ENCODE measurements around the gene RNF144B. TPM values are rescaled to one million over a fixed set of nuclear protein-coding genes. Genes with fewer than 3 reads are reported as not detected.

The RNF144B gene
- total and polyA plus RNA-seq, 4 donors = 18.1 to 96.8 (median 59.5) TPM

GRCh38 chr6:18371656-18372055 is 15.5 kb upstream of the RNF144B start:
- Histone ChIP-seq H3K27me3 (ENCODE audit: control insufficient read depth in 3 of 3, insufficient read depth in 3 of 3, low read length in 2 of 3) (no peaks in the 10 kb centered on the region), H3K36me3 (ENCODE audit: control insufficient read depth in 4 of 4, insufficient read depth in 4 of 4, low read length in 4 of 4) (no peaks in the 10 kb centered on the region), H3K4me1 (ENCODE audit: control insufficient read depth in 5 of 5, insufficient read depth in 5 of 5, low read length in 5 of 5) (peaks cover 0 to 1% (median 0%) of the 10 kb centered on the region in 5 donors), H3K9ac (ENCODE audit: insufficient read depth in 1 of 2, low read length in 2 of 2) (no peak overlapping the region), H3K4me3 (no peak overlapping the region), H3K9me3 (ENCODE audit: control insufficient read depth in 4 of 4, insufficient read depth in 3 of 4, low read length in 3 of 4) (no peaks in the 10 kb centered on the region), H3K27ac (ENCODE audit: low read depth in 1 of 2, low read length in 1 of 2) (peak overlapping the region in 1 of 2 donors; percentile 27)
- DNase-seq (no peak), ATAC-seq (ENCODE audit: insufficient read depth, low FRiP score) (no peak)
- WGBS, 2 donors = 72 to 84% methylated on average over 2 of the region's 2 CpGs
- no peak for TF ChIP-seq CTCF (IDR thresholded peaks at IDR 0.05; ENCODE audit: control extremely low read depth, extremely low read depth)

GRCh38 chr6:18380158-18380836 is 6.9 kb upstream of the RNF144B start:
- Histone ChIP-seq H3K36me3 (ENCODE audit: control insufficient read depth in 4 of 4, insufficient read depth in 4 of 4, low read length in 4 of 4) (no peaks in the 10 kb centered on the region), H3K9ac (ENCODE audit: insufficient read depth in 1 of 2, low read length in 2 of 2) (no peak overlapping the region), H3K4me3 (no peak overlapping the region), H3K9me3 (ENCODE audit: control insufficient read depth in 4 of 4, insufficient read depth in 3 of 4, low read length in 3 of 4) (no peaks in the 10 kb centered on the region), H3K27ac (ENCODE audit: low read depth in 1 of 2, low read length in 1 of 2) (no peak overlapping the region), H3K27me3 (ENCODE audit: control insufficient read depth in 3 of 3, insufficient read depth in 3 of 3, low read length in 2 of 3) (peaks cover 0 to 2% (median 0%) of the 10 kb centered on the region in 3 donors), H3K4me1 (ENCODE audit: control insufficient read depth in 5 of 5, insufficient read depth in 5 of 5, low read length in 5 of 5) (peaks cover 0 to 10% (median 0%) of the 10 kb centered on the region in 5 donors)
- ATAC-seq (ENCODE audit: insufficient read depth, low FRiP score) (no peak), DNase-seq (no peak)
- TF ChIP-seq CTCF (IDR thresholded peaks at IDR 0.05; ENCODE audit: control extremely low read depth, extremely low read depth) = no peak
- WGBS, 2 donors = 74 to 84% methylated on average over 4 of the region's 4 CpGs

GRCh38 chr6:18380851-18381250 is 6.3 kb upstream of the RNF144B start:
- DNase-seq = no peak
- Histone ChIP-seq H3K27me3 (ENCODE audit: control insufficient read depth in 3 of 3, insufficient read depth in 3 of 3, low read length in 2 of 3) (peaks cover 0 to 2% (median 0%) of the 10 kb centered on the region in 3 donors), H3K9ac (ENCODE audit: insufficient read depth in 1 of 2, low read length in 2 of 2) (no peak overlapping the region), H3K27ac (ENCODE audit: low read depth in 1 of 2, low read length in 1 of 2) (no peak overlapping the region), H3K4me1 (ENCODE audit: control insufficient read depth in 5 of 5, insufficient read depth in 5 of 5, low read length in 5 of 5) (peaks cover 0 to 10% (median 0%) of the 10 kb centered on the region in 5 donors), H3K4me3 (no peak overlapping the region), H3K9me3 (ENCODE audit: control insufficient read depth in 4 of 4, insufficient read depth in 3 of 4, low read length in 3 of 4) (no peaks in the 10 kb centered on the region), H3K36me3 (ENCODE audit: control insufficient read depth in 4 of 4, insufficient read depth in 4 of 4, low read length in 4 of 4) (no peaks in the 10 kb centered on the region)
- no peak for ATAC-seq (ENCODE audit: insufficient read depth, low FRiP score)
- WGBS, 2 donors = 93 to 95% methylated on average over 4 of the region's 4 CpGs
- TF ChIP-seq CTCF (IDR thresholded peaks at IDR 0.05; ENCODE audit: control extremely low read depth, extremely low read depth) = no peak
